ENCODE data around the gene TSSK2.

Gene TSSK2

GRCh38 chr22:19108807-19109197, 22.3 kb upstream of the TSSK2 start:
- TF ChIP-seq NFIC (IDR thresholded peaks at IDR 0.05) (no peak), YY1 (IDR thresholded peaks at IDR 0.05; ENCODE audit: low read depth) (no peak), REST (IDR thresholded peaks at IDR 0.05; ENCODE audit: low read depth) (no peak), TEAD4 (IDR thresholded peaks at IDR 0.05) (no peak), MAX (IDR thresholded peaks at IDR 0.05) (no peak)

- no peak for TF ChIP-seq EGR1 (IDR thresholded peaks at IDR 0.05)
- TF ChIP-seq TEAD4 (IDR thresholded peaks at IDR 0.05): no peak
- no peak for TF ChIP-seq ZBTB7A (IDR thresholded peaks at IDR 0.05; ENCODE audit: low read depth)
- TF ChIP-seq TAF1 (IDR thresholded peaks at IDR 0.05; ENCODE audit: low read depth): no peak
- no peak for TF ChIP-seq CREB1 (IDR thresholded peaks at IDR 0.05; ENCODE audit: low read depth)
- TF ChIP-seq CEBPB (IDR thresholded peaks at IDR 0.05): no peak
- TF ChIP-seq EP300 (IDR thresholded peaks at IDR 0.05; ENCODE audit: borderline replicate concordance): no peak
- TF ChIP-seq USF1 (IDR thresholded peaks at IDR 0.05): no peak
- no peak for TF ChIP-seq YY1 (IDR thresholded peaks at IDR 0.05; ENCODE audit: low read depth)
- TF ChIP-seq MAX (IDR thresholded peaks at IDR 0.05): no peak
- TF ChIP-seq NFIC (IDR thresholded peaks at IDR 0.05): no peak
- no peak for TF ChIP-seq RAD21 (IDR thresholded peaks at IDR 0.05; ENCODE audit: low read depth)
- TF ChIP-seq TCF12 (IDR thresholded peaks at IDR 0.05; ENCODE audit: low read depth): no peak
- no peak for TF ChIP-seq REST (IDR thresholded peaks at IDR 0.05; ENCODE audit: low read depth)
- TF ChIP-seq FOXM1 (IDR thresholded peaks at IDR 0.05; ENCODE audit: borderline replicate concordance, low read depth): no peak
These were observed 21.7 kb upstream of the TSSK2 start for GRCh38 chr22:19109198-19110063.

- TF ChIP-seq NFIC (IDR thresholded peaks at IDR 0.05) (no peak), TEAD4 (IDR thresholded peaks at IDR 0.05) (no peak), CEBPB (IDR thresholded peaks at IDR 0.05) (no peak), CREB1 (IDR thresholded peaks at IDR 0.05; ENCODE audit: low read depth) (no peak), ZBTB7A (IDR thresholded peaks at IDR 0.05; ENCODE audit: low read depth) (no peak), FOXM1 (IDR thresholded peaks at IDR 0.05; ENCODE audit: borderline replicate concordance, low read depth) (no peak), RAD21 (IDR thresholded peaks at IDR 0.05; ENCODE audit: low read depth) (no peak), TAF1 (IDR thresholded peaks at IDR 0.05; ENCODE audit: low read depth) (no peak), EGR1 (IDR thresholded peaks at IDR 0.05) (no peak), EP300 (IDR thresholded peaks at IDR 0.05; ENCODE audit: borderline replicate concordance) (no peak), MAX (IDR thresholded peaks at IDR 0.05) (no peak), USF1 (IDR thresholded peaks at IDR 0.05) (no peak), REST (IDR thresholded peaks at IDR 0.05; ENCODE audit: low read depth) (no peak), TCF12 (IDR thresholded peaks at IDR 0.05; ENCODE audit: low read depth) (no peak), YY1 (IDR thresholded peaks at IDR 0.05; ENCODE audit: low read depth) (no peak)
These were observed 21.0 kb upstream of the TSSK2 start for GRCh38 chr22:19110064-19110458.

- TF ChIP-seq EP300 (IDR thresholded peaks at IDR 0.05; ENCODE audit: borderline replicate concordance) (no peak), NFIC (IDR thresholded peaks at IDR 0.05) (no peak), CREB1 (IDR thresholded peaks at IDR 0.05; ENCODE audit: low read depth) (no peak), RAD21 (IDR thresholded peaks at IDR 0.05; ENCODE audit: low read depth) (no peak), YY1 (IDR thresholded peaks at IDR 0.05; ENCODE audit: low read depth) (no peak), MAX (IDR thresholded peaks at IDR 0.05) (no peak), EGR1 (IDR thresholded peaks at IDR 0.05) (no peak), REST (IDR thresholded peaks at IDR 0.05; ENCODE audit: low read depth) (no peak), TCF12 (IDR thresholded peaks at IDR 0.05; ENCODE audit: low read depth) (no peak), USF1 (IDR thresholded peaks at IDR 0.05) (no peak), TEAD4 (IDR thresholded peaks at IDR 0.05) (no peak), ZBTB7A (IDR thresholded peaks at IDR 0.05; ENCODE audit: low read depth) (no peak), CEBPB (IDR thresholded peaks at IDR 0.05) (no peak)
These were observed 20.5 kb upstream of the TSSK2 start for GRCh38 chr22:19110646-19111045.

Measured in Ishikawa (cell line).